AG08395 (cell line): ENCODE measurements around the gene OR2M2.

Experiments
- DNase-seq: peaks from one replicate; pipeline ENCODE4 v3.0.0; 2012; ENCODE audit warnings: mixed read lengths, low spot score

Gene OR2M2, protein sequence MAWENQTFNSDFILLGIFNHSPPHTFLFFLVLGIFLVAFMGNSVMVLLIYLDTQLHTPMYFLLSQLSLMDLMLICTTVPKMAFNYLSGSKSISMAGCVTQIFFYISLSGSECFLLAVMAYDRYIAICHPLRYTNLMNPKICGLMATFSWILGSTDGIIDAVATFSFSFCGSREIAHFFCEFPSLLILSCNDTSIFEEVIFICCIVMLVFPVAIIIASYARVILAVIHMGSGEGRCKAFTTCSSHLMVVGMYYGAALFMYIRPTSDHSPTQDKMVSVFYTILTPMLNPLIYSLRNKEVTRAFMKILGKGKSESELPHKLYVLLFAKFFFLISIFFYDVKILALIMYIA

DNA sequence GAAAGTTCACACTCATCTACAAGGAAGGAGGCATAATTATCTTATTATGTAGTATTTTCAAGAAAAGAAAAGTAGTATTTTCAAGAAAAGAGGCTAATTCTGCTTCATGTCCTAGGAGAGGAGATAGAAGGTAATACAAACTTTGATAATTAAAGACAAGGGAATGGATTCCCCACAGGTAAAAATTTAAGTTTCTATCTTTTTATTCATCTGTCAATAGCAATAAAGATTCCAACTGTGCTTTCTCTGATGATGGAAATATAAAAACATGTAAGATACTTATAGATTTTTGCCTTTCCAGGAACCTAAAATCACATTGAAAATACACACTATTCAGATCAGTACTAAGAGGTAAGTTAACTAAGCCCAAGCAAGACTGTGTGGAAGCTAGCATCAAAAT, at the start of gene OR2M2:
TSS of gene OR2M2 (plus strand) at position 301 of the 400 bp plus-strand sequence. CDS start 5,165 bp downstream, outside the sequence.
- DNase-seq = no peak

DNA sequence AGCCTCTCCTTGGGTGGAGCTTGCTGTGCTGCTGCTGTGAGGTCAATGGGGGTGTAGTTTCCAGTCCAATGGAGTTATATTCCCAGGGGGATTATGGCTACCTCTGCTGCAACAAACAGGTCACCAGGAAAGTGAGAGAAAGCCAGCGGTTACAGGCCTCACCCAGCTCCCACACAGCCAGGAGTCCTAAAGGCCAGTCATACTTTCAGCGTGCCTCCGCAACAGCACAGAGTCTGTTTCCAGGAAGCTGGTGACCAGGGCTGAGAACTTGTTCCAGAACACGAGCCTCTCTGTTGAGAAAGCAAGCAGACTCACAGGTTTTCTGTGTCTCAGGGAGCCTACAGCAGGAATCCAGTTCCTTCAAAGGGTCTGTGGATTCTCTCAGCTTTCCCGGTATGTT, 47.0 kb upstream of the OR2M2 start:
- DNase-seq = no peak

DNA sequence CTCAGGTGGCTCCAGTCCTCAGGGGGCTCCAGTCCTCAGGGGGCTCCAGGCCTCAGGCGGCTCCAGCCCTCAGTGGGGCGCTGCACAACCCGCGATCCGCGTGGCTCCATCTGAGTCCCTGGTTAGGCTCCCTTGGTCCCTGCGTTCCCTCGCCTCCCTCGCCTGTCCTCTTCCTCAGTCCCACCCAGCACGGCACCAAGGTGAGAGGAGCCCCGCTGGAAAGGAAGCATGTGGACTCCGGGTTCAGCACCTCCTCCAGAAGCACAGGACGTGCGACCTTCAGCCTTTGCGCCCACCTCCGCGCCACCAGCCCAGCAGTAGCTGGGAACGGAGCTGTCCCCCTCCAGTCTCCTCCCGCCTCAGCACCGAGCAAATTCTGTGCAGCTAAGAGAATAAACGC, 37.8 kb upstream of the OR2M2 start:
- DNase-seq = no peak

DNA sequence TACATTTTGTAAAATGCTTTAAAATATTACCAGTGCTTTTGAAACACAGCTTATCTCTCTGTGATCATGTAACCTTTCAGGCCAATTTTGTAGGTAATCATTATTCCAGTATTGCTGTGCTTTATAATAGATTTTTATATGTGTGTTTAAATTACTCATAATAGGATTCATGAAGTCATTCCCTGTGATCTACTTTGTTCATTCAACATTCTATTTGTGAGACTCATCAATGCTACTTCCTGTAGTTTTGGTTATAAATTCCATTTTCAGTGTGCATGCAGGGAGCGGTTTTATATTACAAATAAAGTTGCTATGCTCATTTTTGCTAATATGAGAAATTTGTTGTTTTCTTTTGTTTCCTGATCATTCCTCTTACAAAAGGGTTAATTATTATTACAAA, 33.8 kb upstream of the OR2M2 start:
- DNase-seq = no peak

DNA sequence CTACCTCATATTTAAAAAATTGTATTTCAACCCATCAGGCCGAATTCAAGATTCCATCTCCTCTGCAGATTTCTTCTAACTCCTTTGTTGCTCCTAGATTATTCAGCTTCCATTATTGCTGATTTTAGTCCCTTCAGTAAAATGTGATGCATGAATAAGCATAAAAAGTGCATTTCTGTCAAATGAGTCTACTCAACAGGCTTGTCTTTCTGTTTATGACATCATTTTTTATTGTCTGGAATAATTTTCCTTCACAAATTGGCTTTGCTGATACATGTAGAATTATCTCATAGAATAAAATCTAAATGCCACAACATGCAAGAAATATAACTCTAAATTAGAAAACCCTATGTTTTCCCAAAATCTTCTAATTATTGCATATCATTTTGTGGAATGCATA, 31.3 kb upstream of the OR2M2 start:
- no peak for DNase-seq

DNA sequence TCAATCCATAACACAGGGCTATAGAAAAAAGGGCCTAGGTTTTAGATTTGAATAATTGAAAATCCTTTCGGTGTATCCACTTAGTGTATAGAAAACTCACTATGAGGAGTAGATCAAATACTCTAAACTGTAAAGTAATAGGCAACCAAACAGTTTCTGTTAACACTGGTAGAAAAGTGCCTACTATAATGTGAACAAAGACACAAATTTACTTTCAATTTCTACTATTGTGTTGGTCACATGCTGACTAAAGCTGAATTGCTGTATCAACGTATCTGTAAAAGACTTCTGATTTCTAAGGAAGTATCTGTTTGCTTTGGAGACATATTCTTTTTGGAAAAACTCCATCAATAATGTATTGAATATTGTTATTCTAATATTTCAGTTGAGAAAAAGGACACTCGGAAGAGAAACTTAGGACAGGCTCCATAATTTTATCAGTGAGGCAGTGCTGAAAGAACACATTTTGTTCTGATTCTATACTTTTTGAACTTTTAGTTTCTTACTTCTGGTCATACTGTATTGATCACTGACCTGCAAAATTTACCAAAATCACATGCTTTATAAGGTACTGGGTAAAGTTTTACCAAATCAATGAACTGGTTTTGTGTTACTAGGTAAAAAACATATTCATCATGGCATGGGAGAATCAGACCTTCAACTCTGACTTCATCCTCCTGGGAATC, 30.0 kb upstream of the OR2M2 start, which contains the start of gene OR2M5:
TSS of gene OR2M5 (plus strand) at position 636 of the 686 bp plus-strand sequence. CDS start at position 636, 0 bp downstream.
- no peak for DNase-seq

DNA sequence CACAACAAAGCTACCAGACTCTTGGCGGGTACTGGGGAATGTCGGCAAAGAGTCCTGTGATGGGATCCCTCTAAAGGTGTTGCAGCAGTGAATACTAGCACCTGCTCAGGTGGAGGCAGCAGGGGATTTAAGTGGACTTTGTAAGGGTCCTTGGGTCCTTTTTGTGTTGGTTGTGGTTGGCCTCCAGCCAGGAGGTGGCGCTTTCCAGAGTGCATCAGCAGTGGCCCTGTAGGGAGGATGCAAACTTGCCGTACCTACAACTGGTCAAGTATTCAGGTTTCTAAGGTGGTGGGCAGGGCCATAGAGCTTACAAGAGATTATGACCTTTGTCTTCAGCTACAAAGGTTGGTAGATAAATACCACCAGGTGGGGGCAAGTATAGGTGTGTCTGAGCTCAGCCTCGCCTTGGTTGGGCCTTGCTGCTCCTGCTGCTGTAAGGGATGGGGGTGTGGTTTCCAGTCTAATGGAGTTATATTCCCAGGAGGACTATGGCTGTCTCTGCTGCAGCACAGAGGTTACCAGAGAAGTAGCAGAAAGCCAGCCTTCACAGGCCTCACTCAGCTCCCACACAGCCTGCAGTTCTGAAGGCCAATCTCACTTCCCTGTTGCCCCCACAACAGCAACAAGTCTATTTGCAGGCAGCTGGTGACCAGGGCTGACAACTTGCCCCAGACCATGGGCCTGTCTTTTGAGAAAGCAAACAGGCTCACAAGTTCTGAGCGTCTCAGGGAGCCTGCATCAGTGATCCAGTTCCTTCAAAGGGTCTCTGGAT, 22.4 kb upstream of the OR2M2 start:
- no peak for DNase-seq

DNA sequence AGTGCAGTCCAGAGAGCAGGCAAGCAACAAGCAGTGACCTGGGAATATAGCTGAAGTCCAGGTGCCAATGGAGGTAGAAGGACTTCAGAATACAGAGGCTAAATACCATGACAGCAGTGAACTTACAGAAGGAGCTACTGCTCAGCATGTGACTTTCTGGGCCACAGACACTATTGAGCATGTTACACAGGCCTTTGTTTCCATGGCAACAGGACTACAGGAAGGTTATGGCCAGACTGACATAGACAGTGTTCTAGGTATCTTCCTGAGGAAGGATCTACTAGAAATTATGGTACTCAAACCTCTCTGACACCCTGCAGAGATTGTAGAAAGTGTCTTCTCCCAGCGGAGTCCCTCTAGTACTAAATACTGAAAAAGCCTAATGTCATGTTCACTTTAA, 18.7 kb upstream of the OR2M2 start:
- DNase-seq = no peak

DNA sequence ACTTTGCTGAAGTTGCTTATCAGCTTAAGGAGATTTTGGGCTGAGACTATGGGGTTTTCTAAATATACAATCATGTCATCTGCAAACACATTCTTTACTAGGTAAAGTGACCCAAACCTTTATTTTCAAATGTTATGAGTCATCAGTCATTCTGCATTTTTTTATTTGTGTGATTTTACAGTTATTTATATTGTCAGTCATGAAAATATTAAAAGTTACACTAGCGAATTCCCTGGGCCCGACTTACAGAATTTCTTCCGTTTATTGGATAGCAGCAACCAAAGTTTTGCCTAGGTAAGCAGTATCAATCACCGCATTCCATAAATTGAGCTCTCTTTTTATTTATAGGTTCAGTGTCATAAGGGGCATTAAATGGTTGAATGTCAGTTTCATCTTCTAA, 15.9 kb upstream of the OR2M2 start:
- no peak for DNase-seq

DNA sequence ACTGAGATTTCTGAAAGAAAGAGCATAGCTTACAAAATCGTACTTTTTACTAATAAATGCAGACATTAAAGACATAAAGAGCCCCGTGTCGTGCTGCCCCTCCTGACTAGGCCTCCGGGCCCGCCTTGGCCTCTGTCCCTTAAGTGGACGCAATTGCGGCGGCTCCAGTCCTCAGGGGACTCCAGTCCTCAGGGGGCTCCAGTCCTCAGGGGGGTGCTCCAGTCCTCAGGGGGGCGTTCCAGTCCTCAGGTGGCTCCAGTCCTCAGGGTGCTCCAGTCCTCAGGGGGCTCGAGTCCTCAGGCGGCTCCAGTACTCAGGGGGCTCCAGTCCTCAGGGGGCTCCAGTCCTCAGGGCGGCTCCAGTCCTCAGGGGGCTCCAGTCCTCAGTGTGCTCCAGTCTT, 10.6 kb upstream of the OR2M2 start:
- DNase-seq = no peak

DNA sequence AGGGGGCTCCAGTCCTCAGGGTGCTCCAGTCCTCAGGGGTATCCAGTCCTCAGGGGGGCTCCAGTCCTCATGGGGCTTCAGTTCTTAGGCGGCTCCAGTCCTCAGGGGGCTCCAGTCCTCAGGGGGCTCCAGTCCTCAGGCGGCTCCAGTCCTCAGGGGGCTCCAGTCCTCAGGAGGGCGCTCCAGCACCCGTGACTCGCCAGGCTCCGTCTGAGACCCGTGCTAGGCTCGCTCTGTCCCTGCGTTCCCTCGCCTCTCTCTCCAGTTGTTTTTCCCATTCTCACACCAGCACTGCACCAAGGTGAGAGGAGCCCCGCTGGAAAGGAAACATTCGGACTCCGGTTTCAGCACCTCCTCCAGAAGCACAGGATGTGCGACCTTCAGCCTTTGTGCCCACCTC, 9.4 kb upstream of the OR2M2 start:
- DNase-seq = no peak

DNA sequence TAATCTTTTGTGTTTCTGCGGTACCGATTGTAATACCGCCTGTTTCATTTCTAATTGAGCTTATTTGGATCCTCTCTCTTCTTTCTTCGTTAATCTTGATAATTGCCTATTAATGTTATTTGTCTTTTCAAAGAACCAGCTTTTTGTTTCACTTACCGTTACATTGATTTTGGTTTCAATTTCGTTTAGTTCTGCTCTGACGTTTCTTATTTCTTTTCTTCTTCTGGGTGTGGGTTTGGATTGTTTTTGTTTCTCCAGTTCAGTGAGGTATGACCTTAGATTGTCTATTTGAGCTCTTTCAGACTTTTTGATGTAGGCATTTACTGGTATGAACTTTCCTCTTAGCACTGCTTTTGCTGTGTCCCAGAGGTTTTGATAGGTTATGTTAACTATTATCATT, 9.4 kb downstream of the OR2M2 start:
- no peak for DNase-seq

DNA sequence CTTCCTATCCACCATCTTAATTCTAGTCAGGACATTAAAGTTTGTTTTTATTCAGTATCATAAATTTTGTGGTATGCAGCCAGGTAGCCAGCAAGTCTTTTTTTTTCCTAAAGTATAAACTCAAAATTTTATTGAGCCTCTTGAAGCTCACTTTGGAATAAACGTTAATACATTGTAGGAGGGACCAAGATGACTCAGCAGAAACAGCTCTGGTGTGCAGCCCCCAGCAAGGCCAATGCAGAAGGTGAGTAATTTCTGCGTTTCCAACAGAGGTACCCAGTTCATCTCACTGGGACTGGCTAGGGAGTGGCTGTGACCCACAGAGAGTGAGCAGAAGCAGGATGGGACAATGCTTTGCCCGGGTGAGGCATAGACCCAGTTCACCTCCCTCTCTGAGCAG, 12.7 kb downstream of the OR2M2 start:
- no peak for DNase-seq

DNA sequence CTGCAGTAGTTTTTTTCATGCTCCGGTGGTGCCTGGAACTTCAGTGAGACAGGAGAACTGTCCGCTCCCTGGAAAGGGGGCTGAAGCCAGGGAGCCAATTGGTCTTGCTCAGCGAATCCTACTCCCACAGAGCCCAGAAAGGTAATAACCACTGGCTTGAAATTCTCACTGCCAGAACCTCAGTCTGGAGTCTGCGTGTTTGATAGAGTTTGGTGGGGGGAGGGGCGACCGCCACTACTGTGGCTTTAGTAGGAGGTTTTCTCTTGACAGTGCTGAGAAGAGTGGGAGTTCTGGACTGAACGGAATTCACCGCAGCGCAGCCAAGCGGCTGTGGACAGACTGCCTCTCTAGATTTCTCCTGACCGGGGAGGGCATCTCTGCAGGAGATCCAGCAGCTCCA, 14.4 kb downstream of the OR2M2 start:
- DNase-seq = no peak

DNA sequence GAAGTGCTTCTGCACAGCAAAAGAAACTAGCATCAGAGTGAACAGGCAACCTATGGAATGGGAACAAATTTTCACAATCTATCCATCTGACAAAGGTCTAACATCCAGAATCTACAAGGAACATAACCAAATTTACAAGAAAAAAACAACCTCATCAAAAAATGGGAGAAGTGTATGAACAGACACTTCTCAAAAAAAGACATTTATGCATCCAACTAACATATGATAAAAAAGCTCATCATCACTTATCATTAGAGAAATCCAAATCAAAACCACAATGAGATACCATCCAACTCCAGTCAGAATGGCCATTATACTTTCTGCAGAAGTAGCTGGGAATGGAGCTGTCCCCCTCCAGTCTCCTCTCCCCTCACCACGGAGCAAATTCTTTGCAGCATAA, 19.5 kb downstream of the OR2M2 start:
- DNase-seq = no peak

DNA sequence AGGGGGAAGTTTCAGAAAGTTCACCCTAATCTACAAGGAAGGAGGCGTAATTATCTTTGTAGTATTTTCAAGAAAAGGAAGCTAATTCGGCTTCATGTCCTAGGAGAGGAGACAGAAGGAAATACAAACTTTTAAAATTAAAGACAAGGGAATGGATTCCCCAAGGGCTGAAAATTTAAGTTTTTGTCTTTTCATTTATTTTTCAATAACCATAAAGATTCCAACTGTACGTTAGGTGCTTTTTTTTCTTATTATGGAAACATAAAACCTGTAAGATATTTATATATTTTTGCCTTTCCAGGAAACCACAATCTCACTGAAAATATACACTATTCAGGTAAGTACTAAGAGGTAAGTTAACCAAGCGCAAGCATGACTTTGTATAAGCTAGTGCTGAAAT, 22.3 kb downstream of the OR2M2 start, which contains the start of gene OR2M3:
TSS of gene OR2M3 (plus strand) at position 301 of the 400 bp plus-strand sequence. CDS start 5,803 bp downstream, outside the sequence.
- DNase-seq = no peak

DNA sequence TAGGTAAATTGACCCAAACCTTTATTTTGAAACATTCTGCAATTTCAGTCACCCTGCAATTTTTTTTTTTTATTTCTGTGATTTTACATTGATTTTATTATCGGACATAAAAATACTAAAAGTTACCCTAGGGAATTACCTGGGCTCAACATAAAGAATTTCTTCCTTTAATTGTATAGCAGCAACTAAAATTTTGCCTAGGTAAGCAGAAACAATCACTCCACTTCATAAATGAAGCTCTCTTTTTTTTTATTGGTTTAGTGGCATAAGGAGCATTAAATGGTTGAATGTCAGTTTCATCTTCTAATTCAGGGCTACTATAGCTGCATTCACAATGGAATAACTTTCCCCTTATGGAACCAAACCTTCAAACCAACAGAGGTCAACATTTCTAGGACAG, 41.3 kb downstream of the OR2M2 start:
- no peak for DNase-seq

DNA sequence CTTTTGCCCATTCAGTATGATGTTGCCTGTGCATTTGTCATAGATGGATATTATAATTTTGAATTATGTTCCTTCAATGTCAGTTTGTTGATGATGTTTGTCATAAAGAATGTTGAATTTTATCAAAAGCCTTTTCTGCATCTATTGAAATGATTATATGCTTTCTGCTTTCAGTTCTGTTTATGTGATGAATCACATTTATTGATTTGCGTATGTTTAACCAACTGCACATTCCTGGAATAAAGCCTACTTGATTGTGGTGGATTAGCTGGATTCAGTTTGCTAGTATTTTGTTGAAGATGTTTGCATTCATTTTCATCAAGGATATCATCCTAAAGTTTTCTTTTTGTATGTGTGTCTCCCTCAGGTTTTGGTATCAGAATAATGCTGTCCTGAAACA, 50.9 kb downstream of the OR2M2 start:
- no peak for DNase-seq

DNA sequence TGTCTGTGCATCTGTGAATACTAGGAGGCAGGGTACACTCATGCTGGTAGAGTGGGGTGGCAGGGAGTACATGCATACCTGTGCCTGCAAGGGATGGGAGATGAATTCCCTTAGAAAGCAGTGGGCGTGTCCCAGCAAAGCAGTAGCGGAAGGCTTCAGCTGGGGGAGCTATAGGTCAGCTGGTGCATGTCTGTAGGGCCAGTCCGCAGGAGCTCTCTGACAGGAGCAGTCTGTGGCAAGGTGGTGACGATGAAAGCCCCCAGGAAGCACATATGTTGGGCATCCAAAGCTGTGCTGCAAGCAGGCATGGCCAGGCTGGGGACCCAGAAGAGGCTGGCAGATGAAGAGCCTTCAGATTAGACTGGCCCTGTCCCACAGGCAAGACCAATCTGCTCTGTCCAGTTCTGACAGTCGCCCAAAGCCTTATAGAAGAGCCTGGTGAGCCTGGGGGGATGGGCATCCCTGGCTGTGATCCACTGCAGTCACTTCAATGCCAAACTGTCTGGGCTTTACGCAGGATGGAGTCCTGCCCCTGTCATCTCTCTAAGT, 54.8 kb downstream of the OR2M2 start:
- DNase-seq = no peak
